Measurements from ENCODE around the gene ACOT12. TPM values are rescaled to one million over a fixed set of nuclear protein-coding genes. Genes with fewer than 3 reads are reported as not detected.
"Not testable (repeated sequence)": the region's sequence is repeated elsewhere in the genome, so short reads cannot be mapped to it uniquely, and the experiment has no call there.

The ACOT12 gene
- total and polyA plus RNA-seq, 2 donors (not counting 1 experiment from before 2014, with no cell fraction given) = 0.06 TPM; not detected in 1

DNA sequence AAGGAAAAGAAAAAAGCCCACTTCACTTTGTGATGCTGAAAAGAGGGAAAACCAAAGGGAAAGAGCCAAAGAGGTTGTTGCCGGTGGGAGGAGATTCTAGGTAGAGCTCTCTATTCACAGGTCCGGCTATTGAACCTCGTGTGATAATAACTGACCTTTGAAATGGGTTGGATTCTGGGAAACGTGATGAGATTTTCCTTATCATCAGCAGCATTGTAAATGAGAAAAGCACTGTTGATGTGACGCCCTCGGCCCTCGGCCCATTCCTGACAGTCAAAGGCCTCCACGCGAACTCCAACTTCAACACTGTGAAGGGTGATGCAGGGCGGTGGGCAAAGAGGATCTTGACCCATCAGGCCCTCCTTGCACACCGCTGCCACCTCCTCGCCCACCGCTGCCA, 49.2 kb downstream of the ACOT12 start:
- no peak for ATAC-seq (ENCODE audit: low read depth)
- intact Hi-C loops (cut with micrococcal nuclease) = no loop called here
- H3K4me3 ChIP-seq (ENCODE audit: control extremely low read depth in 1 of 5, extremely low read depth in 1 of 5, insufficient read depth in 1 of 5, low read depth in 2 of 5, low read length in 4 of 5) = no peak overlapping the region
- 97% methylated on average over 13 of the region's 13 CpGs for WGBS (ENCODE audit: insufficient coverage)
- no peaks in the 10 kb centered on the region for H3K9me3 ChIP-seq (ENCODE audit: control extremely low read depth in 1 of 3, control insufficient read depth in 2 of 3, insufficient read depth in 1 of 3, low read length in 2 of 3)
- no peak overlapping the region for H3K27ac Mint-ChIP-seq
- no peak overlapping the region for H2AFZ ChIP-seq (ENCODE audit: insufficient read depth, low read depth, low read length, poor library complexity, severe bottlenecking)
- no peaks in the 10 kb centered on the region for H3K4me1 Mint-ChIP-seq
- no peaks in the 10 kb centered on the region for H3K4me1 ChIP-seq (ENCODE audit: control insufficient read depth in 2 of 2, insufficient read depth in 2 of 2, low read length in 2 of 2)
- CTCF ChIA-PET = no interaction called here
- no peaks in the 10 kb centered on the region for H4K20me1 ChIP-seq (ENCODE audit: control insufficient read depth, insufficient read depth, low read length, poor library complexity, severe bottlenecking)
- no peaks in the 10 kb centered on the region for H3K79me2 ChIP-seq (ENCODE audit: control insufficient read depth, insufficient read depth, low read length)
- no peaks in the 10 kb centered on the region for H3K36me3 ChIP-seq (replicated peaks in 1 of 2; ENCODE audit: control extremely low read depth in 1 of 2, control insufficient read depth in 1 of 2, extremely low read depth in 1 of 2, insufficient read depth in 2 of 2, low read length in 1 of 2)
- POLR2A ChIA-PET = no interaction called here
- no peaks in the 10 kb centered on the region for H3K9me3 Mint-ChIP-seq (ENCODE audit: insufficient read depth)
- no peak overlapping the region for H3K27ac ChIP-seq (ENCODE audit: low read length in 2 of 2)
- peaks cover 0 to 3% (median 0%) of the 10 kb centered on the region in 4 experiments for H3K27me3 ChIP-seq (replicated peaks in 1 of 4; ENCODE audit: control extremely low read depth in 1 of 4, control insufficient read depth in 3 of 4, insufficient read depth in 4 of 4, low read length in 3 of 4)
- no peak for TF ChIP-seq EZH2 (IDR thresholded peaks at IDR 0.05; ENCODE audit: borderline replicate concordance, insufficient read depth, low read depth, low read length, poor library complexity, severe bottlenecking)
- TF ChIP-seq, protein P1, sequence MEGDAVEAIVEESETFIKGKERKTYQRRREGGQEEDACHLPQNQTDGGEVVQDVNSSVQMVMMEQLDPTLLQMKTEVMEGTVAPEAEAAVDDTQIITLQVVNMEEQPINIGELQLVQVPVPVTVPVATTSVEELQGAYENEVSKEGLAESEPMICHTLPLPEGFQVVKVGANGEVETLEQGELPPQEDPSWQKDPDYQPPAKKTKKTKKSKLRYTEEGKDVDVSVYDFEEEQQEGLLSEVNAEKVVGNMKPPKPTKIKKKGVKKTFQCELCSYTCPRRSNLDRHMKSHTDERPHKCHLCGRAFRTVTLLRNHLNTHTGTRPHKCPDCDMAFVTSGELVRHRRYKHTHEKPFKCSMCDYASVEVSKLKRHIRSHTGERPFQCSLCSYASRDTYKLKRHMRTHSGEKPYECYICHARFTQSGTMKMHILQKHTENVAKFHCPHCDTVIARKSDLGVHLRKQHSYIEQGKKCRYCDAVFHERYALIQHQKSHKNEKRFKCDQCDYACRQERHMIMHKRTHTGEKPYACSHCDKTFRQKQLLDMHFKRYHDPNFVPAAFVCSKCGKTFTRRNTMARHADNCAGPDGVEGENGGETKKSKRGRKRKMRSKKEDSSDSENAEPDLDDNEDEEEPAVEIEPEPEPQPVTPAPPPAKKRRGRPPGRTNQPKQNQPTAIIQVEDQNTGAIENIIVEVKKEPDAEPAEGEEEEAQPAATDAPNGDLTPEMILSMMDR (IDR thresholded peaks at IDR 0.05) = no peak
- no peak overlapping the region for H3K4me3 Mint-ChIP-seq
- H3K4me2 ChIP-seq (replicated peaks; ENCODE audit: low read depth, low read length, poor library complexity, severe bottlenecking) = no peak overlapping the region
- H3K9ac ChIP-seq (ENCODE audit: low read length) = no peak overlapping the region
- no peaks in the 10 kb centered on the region for H3K27me3 Mint-ChIP-seq
- no peak for DNase-seq

DNA sequence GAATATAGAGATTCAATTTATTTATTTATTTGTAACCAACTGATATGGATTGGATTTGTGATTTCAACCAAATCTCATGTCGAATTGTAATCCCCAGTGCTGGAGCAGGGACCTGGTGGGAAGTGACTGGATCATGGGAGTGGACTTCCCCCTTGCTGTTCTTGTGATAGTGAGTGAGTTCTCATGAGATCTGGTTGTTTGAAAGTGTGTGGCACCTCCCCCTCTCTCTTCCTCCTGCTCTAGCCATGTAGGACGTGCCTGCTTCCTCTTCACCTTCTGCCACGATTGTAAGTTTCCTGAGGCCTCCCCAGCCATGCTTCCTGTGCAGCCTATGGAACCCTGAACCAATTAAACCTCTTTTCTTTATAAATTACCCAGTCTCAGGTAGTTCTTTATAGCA, 55.7 kb downstream of the ACOT12 start:
- H2AFZ ChIP-seq (ENCODE audit: insufficient read depth, low read depth, low read length, poor library complexity, severe bottlenecking); H3K27ac ChIP-seq (ENCODE audit: low read length in 2 of 2); CTCF ChIA-PET; H3K9ac ChIP-seq (ENCODE audit: low read length); H3K27me3 ChIP-seq (replicated peaks in 1 of 4; ENCODE audit: control extremely low read depth in 1 of 4, control insufficient read depth in 3 of 4, insufficient read depth in 4 of 4, low read length in 3 of 4); ATAC-seq (ENCODE audit: low read depth); H3K9me3 Mint-ChIP-seq (ENCODE audit: insufficient read depth); H3K36me3 ChIP-seq (replicated peaks in 1 of 2; ENCODE audit: control extremely low read depth in 1 of 2, control insufficient read depth in 1 of 2, extremely low read depth in 1 of 2, insufficient read depth in 2 of 2, low read length in 1 of 2); H4K20me1 ChIP-seq (ENCODE audit: control insufficient read depth, insufficient read depth, low read length, poor library complexity, severe bottlenecking); H3K4me3 Mint-ChIP-seq; H3K27ac Mint-ChIP-seq; H3K27me3 Mint-ChIP-seq; H3K4me1 Mint-ChIP-seq; H3K4me3 ChIP-seq (ENCODE audit: control extremely low read depth in 1 of 5, extremely low read depth in 1 of 5, insufficient read depth in 1 of 5, low read depth in 2 of 5, low read length in 4 of 5); DNase-seq; H3K4me1 ChIP-seq (ENCODE audit: control insufficient read depth in 2 of 2, insufficient read depth in 2 of 2, low read length in 2 of 2); intact Hi-C loops (cut with micrococcal nuclease); H3K79me2 ChIP-seq (ENCODE audit: control insufficient read depth, insufficient read depth, low read length); H3K4me2 ChIP-seq (replicated peaks; ENCODE audit: low read depth, low read length, poor library complexity, severe bottlenecking); POLR2A ChIA-PET: not testable (repeated sequence)
- 50% methylated on average over 2 of the region's 3 CpGs for WGBS (ENCODE audit: insufficient coverage)
- H3K9me3 ChIP-seq (ENCODE audit: control extremely low read depth in 1 of 3, control insufficient read depth in 2 of 3, insufficient read depth in 1 of 3, low read length in 2 of 3) = peaks cover 2 to 12% (median 4%) of the 10 kb centered on the region in 3 donors
